Smooth muscle cell (in vitro differentiated cells): ENCODE measurements around the gene EVPL. TPM values are rescaled to one million over a fixed set of nuclear protein-coding genes. Genes with fewer than 3 reads are reported as not detected.
A peak's percentile ranks its signal among the peaks of the same experiment; 100 is the strongest.

Experiments
- DNase-seq: peaks from one replicate; lab custom pipeline; 2025; ENCODE audit not compliant: unreplicated experiment; lab: John Stamatoyannopoulos, UW
- H2AFZ ChIP-seq: fragments of 200-600 bp; sonication (generic); 2 replicates; pipeline ENCODE4 v1.6.0; 2016; ENCODE audit warnings: antibody characterized with exemption, low read depth, mild to moderate bottlenecking
- H3F3A ChIP-seq: fragments of 200-600 bp; sonication (generic); 2 replicates; pipeline ENCODE4 v1.6.0; 2017; ENCODE audit warnings: antibody characterized with exemption, low read depth
- H3K27ac ChIP-seq: fragments of 200-600 bp; sonication (generic); 2 replicates; pipeline ENCODE4 v1.5.1; 2016; ENCODE audit warnings: low read depth, mild to moderate bottlenecking
- H3K27me3 ChIP-seq: fragments of 200-600 bp; sonication (generic); 2 replicates; pipeline ENCODE4 v1.6.1; 2016; ENCODE audit warnings: low read depth, mild to moderate bottlenecking
- H3K36me3 ChIP-seq: fragments of 200-600 bp; sonication (generic); 2 replicates; pipeline ENCODE4 v1.5.1; 2016; ENCODE audit warnings: low read depth
- H3K4me1 ChIP-seq: fragments of 200-600 bp; sonication (generic); 2 replicates; pipeline ENCODE4 v1.5.1; 2016; ENCODE audit warnings: low read depth
- H3K4me2 ChIP-seq: fragments of 200-600 bp; sonication (generic); 2 replicates; pipeline ENCODE4 v1.6.0; 2016; ENCODE audit warnings: mild to moderate bottlenecking
- H3K4me3 ChIP-seq: fragments of 200-600 bp; sonication (generic); 2 replicates; pipeline ENCODE4 v1.5.1; 2016; ENCODE audit warnings: mild to moderate bottlenecking
- H3K79me2 ChIP-seq: fragments of 200-600 bp; sonication (generic); 2 replicates; pipeline ENCODE4 v1.6.0; 2016; ENCODE audit warnings: low read depth, mild to moderate bottlenecking
- H3K9ac ChIP-seq: fragments of 200-600 bp; sonication (generic); 2 replicates; pipeline ENCODE4 v1.6.0; 2016; ENCODE audit warnings: low read depth
- H3K9me3 ChIP-seq: fragments of 200-600 bp; sonication (generic); replicated peaks from 2 replicates; pipeline ENCODE4 v1.5.1; 2016; ENCODE audit warnings: low read depth
- H4K20me1 ChIP-seq: fragments of 200-600 bp; sonication (generic); 2 replicates; pipeline ENCODE4 v1.6.0; 2016; ENCODE audit warnings: low read depth
- CTCF ChIP-seq: fragments of 200-600 bp; sonication (generic); IDR thresholded peaks from 2 replicates; pipeline ENCODE4 v1.5.1; 2017; ENCODE audit warnings: borderline replicate concordance, mild to moderate bottlenecking, antibody characterized with exemption; ENCODE audit not compliant: insufficient read depth, poor library complexity, severe bottlenecking
- WGBS: methylation state at CpG from one replicate; pipeline ENCODE4 v1.1.7; 2016; ENCODE audit warnings: low lambda C conversion rate; 5-methylcytosine and 5-hydroxymethylcytosine counted together
- polyA plus RNA-seq: library from polyadenylated mRNA; unstranded; fragments of >200 nt; fragmentation: Nextera tagmentation; extraction: Ambion mirVana; gene quantifications from 2 replicates; pipeline ENCODE4 v1.2.1, GENCODE V29; 2016
- total RNA-seq: library from RNA; depleted of rRNA; stranded (reverse); fragments of >200 nt; gene quantifications from 2 replicates; pipeline ENCODE4 v1.2.3, GENCODE V29; 2014

EVPL gene
- total and polyA plus RNA-seq, 2 experiments from 2014 or later, result 1.6 to 2.0 TPM

- WGBS, result 96% methylated on average over 11 of the region's 11 CpGs
- peaks cover 84% of the 10 kb centered on the region for H4K20me1 ChIP-seq
- peaks cover 14% of the 10 kb centered on the region for H3K36me3 ChIP-seq
- H3K27me3 ChIP-seq, result no peaks in the 10 kb centered on the region
- H3K79me2 ChIP-seq, result peaks cover 72% of the 10 kb centered on the region
- H3K9me3 ChIP-seq, result no peaks in the 10 kb centered on the region
- peaks cover 4% of the 10 kb centered on the region for H3K4me1 ChIP-seq
- no peak for TF ChIP-seq CTCF
- no peak for DNase-seq
- no peak overlapping the region for H2AFZ ChIP-seq
- no peak overlapping the region for H3K9ac ChIP-seq
- H3K4me3 ChIP-seq, result no peak overlapping the region
- no peak overlapping the region for H3K4me2 ChIP-seq
- H3K27ac ChIP-seq, result no peak overlapping the region
- H3F3A ChIP-seq, result peaks cover 4% of the 10 kb centered on the region
Observed at GRCh38 chr17:75959839-75960511, 67.1 kb downstream of the EVPL start.

- Histone ChIP-seq H3K4me3 (no peak overlapping the region), H3K9ac (no peak overlapping the region), H3K4me2 (no peak overlapping the region), H3K4me1 (peaks cover 4% of the 10 kb centered on the region), H3K36me3 (peaks cover 15% of the 10 kb centered on the region), H2AFZ (no peak overlapping the region), H4K20me1 (peaks cover 81% of the 10 kb centered on the region), H3K9me3 (no peaks in the 10 kb centered on the region), H3K27ac (peak overlapping the region; percentile 1), H3K27me3 (no peaks in the 10 kb centered on the region), H3F3A (no peaks in the 10 kb centered on the region), H3K79me2 (peaks cover 64% of the 10 kb centered on the region)
- TF ChIP-seq CTCF, result no peak
- 42% methylated on average over 8 of the region's 8 CpGs for WGBS
- DNase-seq, result no peak
Observed at GRCh38 chr17:75959051-75959838, 67.9 kb downstream of the EVPL start.

Other genes starting within 250 kb of the EVPL start
- 25.4 and 39.5 TPM in 2 replicates for gene UNK, start 242.5 kb downstream of the EVPL start, total RNA-seq
- 26.8 and 31.5 TPM in 2 replicates for gene UNK, start 242.5 kb downstream of the EVPL start, polyA plus RNA-seq
- gene UNC13D, start 182.9 kb downstream of the EVPL start, total RNA-seq, result 4.5 TPM in 2 replicates
- gene UNC13D, start 182.9 kb downstream of the EVPL start, polyA plus RNA-seq, result 2.4 and 9.6 TPM in 2 replicates
- gene WBP2, start 172.0 kb downstream of the EVPL start, total RNA-seq, result 26.4 and 27.6 TPM in 2 replicates
- gene WBP2, start 172.0 kb downstream of the EVPL start, polyA plus RNA-seq, result 91.4 and 111 TPM in 2 replicates
- 3.8 and 8.7 TPM in 2 replicates for gene TRIM47, start 148.7 kb downstream of the EVPL start, total RNA-seq
- gene TRIM47, start 148.7 kb downstream of the EVPL start, polyA plus RNA-seq, result 16.1 and 31.7 TPM in 2 replicates
- gene TRIM65, start 130.4 kb downstream of the EVPL start, total RNA-seq, result 9.8 and 13.3 TPM in 2 replicates
- 15.4 and 17.4 TPM in 2 replicates for gene TRIM65, start 130.4 kb downstream of the EVPL start, polyA plus RNA-seq
- gene MRPL38, start 122.4 kb downstream of the EVPL start, total RNA-seq, result 32.6 and 48.4 TPM in 2 replicates
- 90.5 and 107 TPM in 2 replicates for gene MRPL38, start 122.4 kb downstream of the EVPL start, polyA plus RNA-seq
- 8.4 and 21.8 TPM in 2 replicates for gene FBF1, start 86.3 kb downstream of the EVPL start, total RNA-seq
- gene FBF1, start 86.3 kb downstream of the EVPL start, polyA plus RNA-seq, result 4.6 and 8.2 TPM in 2 replicates
- 35.3 and 46.7 TPM in 2 replicates for gene ACOX1, start 48.1 kb downstream of the EVPL start, total RNA-seq
- gene ACOX1, start 48.1 kb downstream of the EVPL start, polyA plus RNA-seq, result 25.9 and 30.2 TPM in 2 replicates
- gene TEN1, start 48.1 kb downstream of the EVPL start, total RNA-seq, result 4.2 and 15.5 TPM in 2 replicates
- 19.2 and 25.6 TPM in 2 replicates for gene TEN1, start 48.1 kb downstream of the EVPL start, polyA plus RNA-seq
- gene CDK3, start 26.5 kb downstream of the EVPL start, total RNA-seq, result 1.0 and 1.2 TPM in 2 replicates
- 3.9 and 10.2 TPM in 2 replicates for gene CDK3, start 26.5 kb downstream of the EVPL start, polyA plus RNA-seq
- gene SRP68, start 45.2 kb upstream of the EVPL start, total RNA-seq, result 41.0 and 67.5 TPM in 2 replicates
- 96.3 and 102 TPM in 2 replicates for gene SRP68, start 45.2 kb upstream of the EVPL start, polyA plus RNA-seq
- gene GALR2, start 47.5 kb upstream of the EVPL start, total RNA-seq, result not detected in 2 replicates
- 0.17 TPM in 1 of 2 replicates, not detected in the other for gene GALR2, start 47.5 kb upstream of the EVPL start, polyA plus RNA-seq
- not detected in 2 replicates for gene ZACN, start 51.9 kb upstream of the EVPL start, total RNA-seq
- 1.7 and 3.4 TPM in 2 replicates for gene ZACN, start 51.9 kb upstream of the EVPL start, polyA plus RNA-seq
- gene EXOC7, start 76.5 kb upstream of the EVPL start, total RNA-seq, result 49.8 and 59.1 TPM in 2 replicates
- gene EXOC7, start 76.5 kb upstream of the EVPL start, polyA plus RNA-seq, result 70.3 and 90.8 TPM in 2 replicates
- gene FOXJ1, start 113.9 kb upstream of the EVPL start, total RNA-seq, result not detected in 2 replicates
- not detected in 2 replicates for gene FOXJ1, start 113.9 kb upstream of the EVPL start, polyA plus RNA-seq
- 0.09 and 1.2 TPM in 2 replicates for gene RNF157, start 213.2 kb upstream of the EVPL start, total RNA-seq
- gene RNF157, start 213.2 kb upstream of the EVPL start, polyA plus RNA-seq, result 0.63 and 1.6 TPM in 2 replicates
- 2.6 and 5.9 TPM in 2 replicates for gene UBALD2, start 238.0 kb upstream of the EVPL start, total RNA-seq
- 7.0 and 11.0 TPM in 2 replicates for gene UBALD2, start 238.0 kb upstream of the EVPL start, polyA plus RNA-seq